Measurements from ENCODE around the gene GAP43.
A peak's percentile ranks its signal among the peaks of the same experiment; 100 is the strongest.

Gene GAP43

DNA sequence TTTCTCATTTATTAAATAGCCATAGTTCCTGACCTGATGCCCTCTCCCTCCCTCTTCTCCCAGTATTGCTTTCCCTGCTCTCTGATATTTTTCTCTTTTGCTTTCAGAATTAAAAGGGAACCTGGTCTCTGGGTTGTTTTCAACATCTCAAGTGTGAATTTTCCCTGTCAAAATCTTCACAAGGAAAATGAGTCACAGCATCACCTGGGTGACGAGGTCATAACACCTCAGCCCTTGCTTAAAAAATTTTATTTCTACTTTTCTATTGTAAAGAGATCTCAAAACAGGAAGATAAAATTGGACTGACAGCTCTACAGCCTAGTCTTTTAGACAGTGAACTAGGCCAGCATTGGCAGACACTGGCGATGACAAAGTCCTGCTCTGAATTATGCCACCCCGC, 40.1 kb downstream of the GAP43 start:
- DNase-seq: no peak

- no peak for DNase-seq
These were observed 42.8 kb downstream of the GAP43 start for GRCh38 chr3:115666081-115666480.

GRCh38 chr3:115666920-115667737, 43.8 kb downstream of the GAP43 start:
- DNase-seq: no peak

DNA sequence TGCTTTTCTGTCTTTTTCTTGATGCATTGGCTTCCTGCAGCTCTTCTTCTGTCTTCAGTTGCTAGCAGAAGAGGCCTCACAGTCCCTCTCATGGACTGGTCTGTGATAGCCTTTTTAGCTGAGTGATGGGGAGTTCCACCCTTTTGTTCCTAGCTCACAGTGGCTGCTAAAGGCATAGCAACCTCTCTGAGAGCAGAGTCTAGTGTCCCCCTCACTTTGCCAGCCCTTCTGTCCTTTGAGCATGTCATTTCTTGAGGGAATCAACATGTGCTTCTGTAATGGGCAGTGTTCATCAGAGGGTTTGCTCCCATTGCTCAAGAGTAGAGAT, 44.4 kb downstream of the GAP43 start:
- DNase-seq: no peak

DNA sequence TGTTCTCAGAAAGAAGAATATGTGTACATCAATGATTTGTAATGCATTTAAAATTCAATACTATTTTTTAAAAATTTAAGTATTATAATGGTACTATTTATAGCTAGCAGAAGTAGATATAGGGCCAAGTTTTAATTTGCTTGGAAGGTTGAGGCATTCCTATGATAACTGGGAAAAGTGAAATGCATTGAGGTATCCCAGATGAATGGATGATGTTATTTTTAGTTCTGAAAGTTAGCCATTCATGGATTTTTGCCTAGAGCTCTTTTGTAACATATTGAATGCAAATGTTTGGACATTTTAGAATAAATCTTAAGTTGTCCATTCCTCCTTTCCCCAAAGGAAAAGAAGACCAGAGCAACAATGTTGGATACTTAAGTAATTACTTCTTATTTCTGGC, 47.6 kb downstream of the GAP43 start:
- no peak for DNase-seq

DNA sequence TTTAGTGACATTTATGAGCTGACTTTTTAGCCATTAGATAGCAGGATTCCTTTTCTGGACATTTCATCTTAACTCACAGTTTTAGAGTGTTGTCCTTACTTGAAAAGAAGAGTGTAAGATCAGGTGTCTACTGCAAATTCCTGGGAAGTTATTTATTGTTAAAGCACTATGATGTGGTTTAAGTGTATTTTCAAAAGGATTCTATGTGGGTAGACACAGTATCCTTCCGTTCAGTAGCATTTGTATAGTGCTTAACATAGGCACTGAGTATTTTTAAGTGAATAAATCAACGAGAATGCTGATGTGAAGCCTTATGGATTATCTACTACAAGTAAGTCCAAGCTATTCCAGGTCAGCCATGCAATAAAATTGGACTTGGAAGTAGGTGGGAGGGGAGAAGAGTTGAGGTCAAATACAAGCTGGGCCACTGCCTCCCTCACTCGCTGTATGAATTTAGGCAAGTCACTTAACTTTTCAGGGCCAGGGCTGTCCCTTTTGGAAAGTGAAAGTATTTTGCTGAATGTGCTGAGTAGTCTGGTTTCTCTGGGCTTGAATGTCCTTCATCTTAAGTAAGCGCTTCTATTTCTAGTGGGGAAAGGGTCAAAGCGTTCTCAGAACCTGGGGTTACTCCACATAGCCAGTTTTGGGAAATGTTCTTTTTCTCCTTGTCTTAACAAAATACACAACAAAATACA, 48.6 kb downstream of the GAP43 start:
- DNase-seq: no peak

- DNase-seq: no peak
These were observed 50.6 kb downstream of the GAP43 start for GRCh38 chr3:115673881-115674280.

GRCh38 chr3:115676336-115676735, 53.0 kb downstream of the GAP43 start:
- no peak for DNase-seq

- DNase-seq: no peak
These were observed 57.6 kb downstream of the GAP43 start for GRCh38 chr3:115680803-115681345.

DNA sequence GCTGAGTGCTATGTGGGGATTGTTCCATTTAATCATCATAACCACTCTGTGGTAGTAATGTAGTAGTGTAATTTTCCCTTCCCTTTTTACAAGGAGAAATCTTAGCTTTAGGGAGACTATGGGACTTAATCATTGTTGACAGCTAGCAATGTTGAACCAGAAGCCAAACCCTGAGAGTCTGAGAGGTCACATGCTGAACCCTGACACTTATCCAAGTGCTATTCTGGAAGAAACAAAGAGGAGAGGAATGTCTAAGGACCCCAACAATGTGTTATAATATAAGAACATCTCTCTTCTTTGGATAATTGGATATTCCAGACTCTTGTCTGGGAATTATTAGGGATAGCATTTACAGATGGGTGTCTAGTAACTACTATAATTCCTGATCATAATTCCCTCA, 58.4 kb downstream of the GAP43 start:
- DNase-seq: no peak

- DNase-seq: no peak
These were observed 60.0 kb downstream of the GAP43 start for GRCh38 chr3:115683305-115683704.

- DNase-seq: no peak
These were observed 60.5 kb downstream of the GAP43 start for GRCh38 chr3:115683773-115684172.

- DNase-seq: no peak
These were observed 61.8 kb downstream of the GAP43 start for GRCh38 chr3:115685097-115685496.

DNA sequence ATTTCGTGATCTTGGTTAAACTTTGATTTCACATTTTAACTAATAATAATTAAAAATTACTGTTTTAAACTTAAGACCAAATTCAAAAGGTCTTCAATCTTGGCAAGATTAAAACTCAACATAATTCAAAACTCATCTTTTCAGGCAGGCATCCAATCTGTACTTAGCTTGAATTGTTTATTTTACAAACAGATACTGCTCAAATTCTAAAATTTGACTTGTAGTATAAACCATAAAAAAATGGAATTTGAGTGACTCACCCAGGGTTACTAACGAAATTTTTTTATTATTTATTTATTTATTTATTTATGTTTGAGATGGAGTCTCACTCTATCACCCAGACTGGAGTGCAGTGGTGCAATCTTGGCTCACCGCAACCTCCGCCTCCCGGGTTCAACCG, 64.4 kb downstream of the GAP43 start:
- no peak for DNase-seq

- DNase-seq: no peak
These were observed 65.1 kb downstream of the GAP43 start for GRCh38 chr3:115688418-115688817.

DNA sequence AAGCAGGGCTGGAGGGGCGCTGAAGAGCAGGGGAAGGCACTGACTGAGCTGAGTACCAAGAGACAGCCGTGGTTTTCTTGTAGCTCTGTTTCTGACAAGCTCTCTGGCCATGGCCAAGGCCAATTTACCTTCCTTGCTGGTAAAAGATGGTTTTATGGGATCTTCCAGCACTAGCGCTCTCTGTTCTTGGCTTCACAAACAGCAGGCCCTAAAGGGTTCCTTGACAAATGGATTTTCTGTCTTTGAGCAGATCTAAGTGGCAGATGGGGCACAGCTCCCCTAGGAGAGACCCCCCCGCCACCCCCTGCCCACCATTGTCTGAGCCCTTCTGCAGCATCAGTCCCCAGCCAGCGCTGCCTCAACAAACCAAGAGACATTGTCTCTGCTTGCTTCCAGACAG, 66.6 kb downstream of the GAP43 start:
- DNase-seq: no peak

GRCh38 chr3:115691964-115692363, 68.7 kb downstream of the GAP43 start:
- no peak for DNase-seq

DNA sequence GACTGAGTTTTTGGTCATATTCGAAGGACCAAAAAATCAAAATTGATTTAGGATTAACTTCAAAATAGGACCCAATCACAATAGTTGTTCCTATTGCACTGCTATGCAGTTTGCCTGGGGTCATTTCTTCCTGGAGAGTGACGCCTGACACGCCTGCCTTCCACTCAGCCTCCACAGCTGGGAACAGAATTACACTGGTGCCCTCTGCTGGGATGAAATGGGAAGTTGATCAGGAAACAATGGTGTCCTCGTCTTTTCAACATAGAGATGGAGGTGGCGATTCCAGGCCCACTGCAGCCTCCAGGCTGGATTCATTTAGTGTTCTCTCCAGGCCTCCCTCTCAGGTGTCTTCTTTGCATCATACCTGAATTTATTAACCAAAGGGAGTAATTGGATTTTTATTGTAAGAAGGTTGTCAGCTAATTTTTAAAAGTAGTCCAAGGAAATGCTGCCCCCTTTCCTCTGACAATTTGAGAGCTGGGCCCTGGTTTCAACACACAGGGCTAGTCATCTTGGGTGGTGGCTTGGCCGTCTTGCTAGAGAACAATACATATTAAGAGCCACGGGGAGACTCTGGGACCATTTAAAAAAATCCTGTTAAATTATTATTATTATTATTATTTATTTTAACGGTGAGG, 69.7 kb downstream of the GAP43 start:
- peak; percentile 86 to 87 for DNase-seq

GRCh38 chr3:115693868-115694267, 70.6 kb downstream of the GAP43 start:
- peak; percentile 88 to 90 for DNase-seq

- DNase-seq: no peak
These were observed 71.8 kb downstream of the GAP43 start for GRCh38 chr3:115695090-115695489.

- no peak for DNase-seq
These were observed 74.1 kb downstream of the GAP43 start for GRCh38 chr3:115697263-115698053.

DNA sequence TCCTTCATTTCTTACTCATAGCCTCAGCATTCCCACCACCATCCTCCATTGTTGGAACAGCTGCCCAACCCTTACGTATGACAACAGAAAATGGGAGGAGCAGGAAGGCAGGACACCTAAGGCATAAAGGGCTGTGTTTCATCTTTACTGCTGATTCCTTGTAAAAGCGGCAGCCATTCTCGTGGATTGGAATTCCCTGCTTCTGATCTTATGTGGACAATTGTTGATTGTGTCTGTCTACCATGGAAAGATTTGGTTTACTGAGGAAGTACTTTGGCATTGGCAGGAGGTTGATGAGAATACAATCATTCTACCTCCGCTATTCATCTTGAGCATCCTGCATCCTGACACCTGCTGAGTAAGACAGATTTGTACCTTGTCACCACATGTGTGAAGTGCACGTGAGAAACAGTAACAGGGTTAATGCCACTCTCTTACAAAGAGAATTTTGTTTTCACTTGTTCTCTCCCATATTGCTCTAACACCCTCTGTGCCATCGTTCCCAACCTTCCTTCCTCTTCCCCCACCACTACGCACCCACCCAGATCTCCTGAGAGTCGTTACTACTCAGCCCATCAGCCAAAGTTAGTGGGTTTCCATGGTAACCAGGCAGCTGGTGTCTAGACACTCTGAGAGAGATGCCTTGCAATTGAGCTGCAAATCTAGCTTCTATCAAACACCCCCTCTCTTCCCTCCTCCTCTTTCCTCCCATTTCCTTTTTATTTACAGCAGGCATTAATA, 75.7 kb downstream of the GAP43 start:
- peak; percentile 64 to 65 for DNase-seq

Data from SHP77 (cell line).